ENCODE results near the gene AAK1.

- TF ChIP-seq CTCF (IDR thresholded peaks at IDR 0.05) (no peak), POLR2A (IDR thresholded peaks at IDR 0.05) (no peak)
These were observed 30.8 kb downstream of the AAK1 start for GRCh38 chr2:69612707-69613106.
